ENCODE data around the gene FAIM. TPM values are rescaled to one million over a fixed set of nuclear protein-coding genes. Genes with fewer than 3 reads are reported as not detected.

The FAIM gene
- total and polyA plus RNA-seq, 2 experiments from 2014 or later, result 12.0 to 29.7 TPM

DNA sequence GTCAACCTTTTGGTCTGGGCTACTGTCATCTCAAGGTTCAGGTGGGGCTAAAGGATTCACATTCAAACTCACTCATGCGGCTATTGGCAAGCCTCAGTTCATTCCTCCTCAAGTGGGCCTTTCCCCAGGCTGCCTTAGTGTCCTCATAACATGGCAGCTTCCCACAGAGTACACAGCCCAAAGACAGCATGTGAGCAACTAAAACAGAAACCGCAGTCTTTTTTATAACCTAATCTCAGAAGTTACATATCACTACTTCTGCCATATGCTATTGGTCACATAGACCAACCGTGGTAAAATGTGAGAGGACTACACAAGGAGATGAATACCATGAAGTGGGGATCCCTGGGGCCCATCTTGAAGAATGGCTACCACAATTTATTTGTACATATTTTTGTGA lies 10.0 kb upstream of the FAIM start:
- Histone ChIP-seq H3K9me2 (ENCODE audit: insufficient read depth) (0 out of 2 replicates have a peak, but pooled peaks cover 4% of the 10 kb centered on the region), H3K4me2 (no peak overlapping the region), H3K79me2 (replicated peaks; ENCODE audit: insufficient read depth) (no peaks in the 10 kb centered on the region), H2AFZ (no peak overlapping the region), H3K27ac (ENCODE audit: low read depth) (no peak overlapping the region), H3K36me3 (ENCODE audit: insufficient read depth) (peaks cover 4% of the 10 kb centered on the region; the same call in 1 of the 2 replicates), H3K4me3 (no peak overlapping the region), H4K20me1 (replicated peaks; ENCODE audit: insufficient read depth) (no peaks in the 10 kb centered on the region), H3F3A (replicated peaks; ENCODE audit: low read depth) (no peaks in the 10 kb centered on the region), H3K4me1 (ENCODE audit: insufficient read depth) (peaks cover 11% of the 10 kb centered on the region), H3K27me3 (ENCODE audit: insufficient read depth) (no peaks in the 10 kb centered on the region)
- no peak overlapping the region for H3K27ac Mint-ChIP-seq
- peaks cover 7% of the 10 kb centered on the region for H3K27me3 Mint-ChIP-seq (ENCODE audit: insufficient read depth, low read depth, poor library complexity)
- no peak overlapping the region for H3K4me3 Mint-ChIP-seq
- peaks cover 14% of the 10 kb centered on the region; the same call in 2 of the 3 replicates for H3K4me1 Mint-ChIP-seq
- TF ChIP-seq CREB1 (CRISPR knock-in tag; IDR thresholded peaks at IDR 0.05; ENCODE audit: low read depth) (no peak), ZNF114 (CRISPR knock-in tag; IDR thresholded peaks at IDR 0.05) (no peak), JUNB (IDR thresholded peaks at IDR 0.05; ENCODE audit: unreplicated experiment) (no peak), NANOG (IDR thresholded peaks at IDR 0.05; ENCODE audit: borderline replicate concordance) (no peak), EZH2 (IDR thresholded peaks at IDR 0.05; ENCODE audit: low read depth, unreplicated experiment) (no peak), STAT1 (IDR thresholded peaks at IDR 0.05; ENCODE audit: unreplicated experiment) (no peak), ZNF331 (CRISPR knock-in tag; IDR thresholded peaks at IDR 0.05; ENCODE audit: low read depth) (no peak), POLR2AphosphoS5 (IDR thresholded peaks at IDR 0.05; ENCODE audit: low read depth) (no peak), EZH2phosphoT487 (IDR thresholded peaks at IDR 0.05; ENCODE audit: unreplicated experiment) (no peak)
- TF ChIP-seq, protein P1, sequence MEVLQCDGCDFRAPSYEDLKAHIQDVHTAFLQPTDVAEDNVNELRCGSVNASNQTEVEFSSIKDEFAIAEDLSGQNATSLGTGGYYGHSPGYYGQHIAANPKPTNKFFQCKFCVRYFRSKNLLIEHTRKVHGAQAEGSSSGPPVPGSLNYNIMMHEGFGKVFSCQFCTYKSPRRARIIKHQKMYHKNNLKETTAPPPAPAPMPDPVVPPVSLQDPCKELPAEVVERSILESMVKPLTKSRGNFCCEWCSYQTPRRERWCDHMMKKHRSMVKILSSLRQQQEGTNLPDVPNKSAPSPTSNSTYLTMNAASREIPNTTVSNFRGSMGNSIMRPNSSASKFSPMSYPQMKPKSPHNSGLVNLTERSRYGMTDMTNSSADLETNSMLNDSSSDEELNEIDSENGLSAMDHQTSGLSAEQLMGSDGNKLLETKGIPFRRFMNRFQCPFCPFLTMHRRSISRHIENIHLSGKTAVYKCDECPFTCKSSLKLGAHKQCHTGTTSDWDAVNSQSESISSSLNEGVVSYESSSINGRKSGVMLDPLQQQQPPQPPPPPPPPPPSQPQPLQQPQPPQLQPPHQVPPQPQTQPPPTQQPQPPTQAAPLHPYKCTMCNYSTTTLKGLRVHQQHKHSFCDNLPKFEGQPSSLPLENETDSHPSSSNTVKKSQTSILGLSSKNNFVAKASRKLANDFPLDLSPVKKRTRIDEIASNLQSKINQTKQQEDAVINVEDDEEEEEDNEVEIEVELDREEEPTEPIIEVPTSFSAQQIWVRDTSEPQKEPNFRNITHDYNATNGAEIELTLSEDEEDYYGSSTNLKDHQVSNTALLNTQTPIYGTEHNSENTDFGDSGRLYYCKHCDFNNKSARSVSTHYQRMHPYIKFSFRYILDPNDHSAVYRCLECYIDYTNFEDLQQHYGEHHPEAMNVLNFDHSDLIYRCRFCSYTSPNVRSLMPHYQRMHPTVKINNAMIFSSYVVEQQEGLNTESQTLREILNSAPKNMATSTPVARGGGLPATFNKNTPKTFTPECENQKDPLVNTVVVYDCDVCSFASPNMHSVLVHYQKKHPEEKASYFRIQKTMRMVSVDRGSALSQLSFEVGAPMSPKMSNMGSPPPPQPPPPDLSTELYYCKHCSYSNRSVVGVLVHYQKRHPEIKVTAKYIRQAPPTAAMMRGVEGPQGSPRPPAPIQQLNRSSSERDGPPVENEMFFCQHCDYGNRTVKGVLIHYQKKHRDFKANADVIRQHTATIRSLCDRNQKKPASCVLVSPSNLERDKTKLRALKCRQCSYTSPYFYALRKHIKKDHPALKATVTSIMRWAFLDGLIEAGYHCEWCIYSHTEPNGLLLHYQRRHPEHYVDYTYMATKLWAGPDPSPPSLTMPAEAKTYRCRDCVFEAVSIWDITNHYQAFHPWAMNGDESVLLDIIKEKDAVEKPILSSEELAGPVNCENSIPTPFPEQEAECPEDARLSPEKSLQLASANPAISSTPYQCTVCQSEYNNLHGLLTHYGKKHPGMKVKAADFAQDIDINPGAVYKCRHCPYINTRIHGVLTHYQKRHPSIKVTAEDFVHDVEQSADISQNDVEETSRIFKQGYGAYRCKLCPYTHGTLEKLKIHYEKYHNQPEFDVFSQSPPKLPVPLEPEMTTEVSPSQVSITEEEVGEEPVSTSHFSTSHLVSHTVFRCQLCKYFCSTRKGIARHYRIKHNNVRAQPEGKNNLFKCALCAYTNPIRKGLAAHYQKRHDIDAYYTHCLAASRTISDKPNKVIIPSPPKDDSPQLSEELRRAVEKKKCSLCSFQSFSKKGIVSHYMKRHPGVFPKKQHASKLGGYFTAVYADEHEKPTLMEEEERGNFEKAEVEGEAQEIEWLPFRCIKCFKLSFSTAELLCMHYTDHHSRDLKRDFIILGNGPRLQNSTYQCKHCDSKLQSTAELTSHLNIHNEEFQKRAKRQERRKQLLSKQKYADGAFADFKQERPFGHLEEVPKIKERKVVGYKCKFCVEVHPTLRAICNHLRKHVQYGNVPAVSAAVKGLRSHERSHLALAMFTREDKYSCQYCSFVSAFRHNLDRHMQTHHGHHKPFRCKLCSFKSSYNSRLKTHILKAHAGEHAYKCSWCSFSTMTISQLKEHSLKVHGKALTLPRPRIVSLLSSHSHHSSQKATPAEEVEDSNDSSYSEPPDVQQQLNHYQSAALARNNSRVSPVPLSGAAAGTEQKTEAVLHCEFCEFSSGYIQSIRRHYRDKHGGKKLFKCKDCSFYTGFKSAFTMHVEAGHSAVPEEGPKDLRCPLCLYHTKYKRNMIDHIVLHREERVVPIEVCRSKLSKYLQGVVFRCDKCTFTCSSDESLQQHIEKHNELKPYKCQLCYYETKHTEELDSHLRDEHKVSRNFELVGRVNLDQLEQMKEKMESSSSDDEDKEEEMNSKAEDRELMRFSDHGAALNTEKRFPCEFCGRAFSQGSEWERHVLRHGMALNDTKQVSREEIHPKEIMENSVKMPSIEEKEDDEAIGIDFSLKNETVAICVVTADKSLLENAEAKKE (CRISPR knock-in tag; IDR thresholded peaks at IDR 0.05), result no peak
- TF ChIP-seq, protein P2, sequence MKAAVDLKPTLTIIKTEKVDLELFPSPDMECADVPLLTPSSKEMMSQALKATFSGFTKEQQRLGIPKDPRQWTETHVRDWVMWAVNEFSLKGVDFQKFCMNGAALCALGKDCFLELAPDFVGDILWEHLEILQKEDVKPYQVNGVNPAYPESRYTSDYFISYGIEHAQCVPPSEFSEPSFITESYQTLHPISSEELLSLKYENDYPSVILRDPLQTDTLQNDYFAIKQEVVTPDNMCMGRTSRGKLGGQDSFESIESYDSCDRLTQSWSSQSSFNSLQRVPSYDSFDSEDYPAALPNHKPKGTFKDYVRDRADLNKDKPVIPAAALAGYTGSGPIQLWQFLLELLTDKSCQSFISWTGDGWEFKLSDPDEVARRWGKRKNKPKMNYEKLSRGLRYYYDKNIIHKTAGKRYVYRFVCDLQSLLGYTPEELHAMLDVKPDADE (IDR thresholded peaks at IDR 0.05), result no peak
- TF ChIP-seq, protein P3, sequence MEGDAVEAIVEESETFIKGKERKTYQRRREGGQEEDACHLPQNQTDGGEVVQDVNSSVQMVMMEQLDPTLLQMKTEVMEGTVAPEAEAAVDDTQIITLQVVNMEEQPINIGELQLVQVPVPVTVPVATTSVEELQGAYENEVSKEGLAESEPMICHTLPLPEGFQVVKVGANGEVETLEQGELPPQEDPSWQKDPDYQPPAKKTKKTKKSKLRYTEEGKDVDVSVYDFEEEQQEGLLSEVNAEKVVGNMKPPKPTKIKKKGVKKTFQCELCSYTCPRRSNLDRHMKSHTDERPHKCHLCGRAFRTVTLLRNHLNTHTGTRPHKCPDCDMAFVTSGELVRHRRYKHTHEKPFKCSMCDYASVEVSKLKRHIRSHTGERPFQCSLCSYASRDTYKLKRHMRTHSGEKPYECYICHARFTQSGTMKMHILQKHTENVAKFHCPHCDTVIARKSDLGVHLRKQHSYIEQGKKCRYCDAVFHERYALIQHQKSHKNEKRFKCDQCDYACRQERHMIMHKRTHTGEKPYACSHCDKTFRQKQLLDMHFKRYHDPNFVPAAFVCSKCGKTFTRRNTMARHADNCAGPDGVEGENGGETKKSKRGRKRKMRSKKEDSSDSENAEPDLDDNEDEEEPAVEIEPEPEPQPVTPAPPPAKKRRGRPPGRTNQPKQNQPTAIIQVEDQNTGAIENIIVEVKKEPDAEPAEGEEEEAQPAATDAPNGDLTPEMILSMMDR (conservative IDR thresholded peaks at IDR 0.05; ENCODE audit: low read depth in 2 of 2), result no peak
- TF ChIP-seq, protein P4, sequence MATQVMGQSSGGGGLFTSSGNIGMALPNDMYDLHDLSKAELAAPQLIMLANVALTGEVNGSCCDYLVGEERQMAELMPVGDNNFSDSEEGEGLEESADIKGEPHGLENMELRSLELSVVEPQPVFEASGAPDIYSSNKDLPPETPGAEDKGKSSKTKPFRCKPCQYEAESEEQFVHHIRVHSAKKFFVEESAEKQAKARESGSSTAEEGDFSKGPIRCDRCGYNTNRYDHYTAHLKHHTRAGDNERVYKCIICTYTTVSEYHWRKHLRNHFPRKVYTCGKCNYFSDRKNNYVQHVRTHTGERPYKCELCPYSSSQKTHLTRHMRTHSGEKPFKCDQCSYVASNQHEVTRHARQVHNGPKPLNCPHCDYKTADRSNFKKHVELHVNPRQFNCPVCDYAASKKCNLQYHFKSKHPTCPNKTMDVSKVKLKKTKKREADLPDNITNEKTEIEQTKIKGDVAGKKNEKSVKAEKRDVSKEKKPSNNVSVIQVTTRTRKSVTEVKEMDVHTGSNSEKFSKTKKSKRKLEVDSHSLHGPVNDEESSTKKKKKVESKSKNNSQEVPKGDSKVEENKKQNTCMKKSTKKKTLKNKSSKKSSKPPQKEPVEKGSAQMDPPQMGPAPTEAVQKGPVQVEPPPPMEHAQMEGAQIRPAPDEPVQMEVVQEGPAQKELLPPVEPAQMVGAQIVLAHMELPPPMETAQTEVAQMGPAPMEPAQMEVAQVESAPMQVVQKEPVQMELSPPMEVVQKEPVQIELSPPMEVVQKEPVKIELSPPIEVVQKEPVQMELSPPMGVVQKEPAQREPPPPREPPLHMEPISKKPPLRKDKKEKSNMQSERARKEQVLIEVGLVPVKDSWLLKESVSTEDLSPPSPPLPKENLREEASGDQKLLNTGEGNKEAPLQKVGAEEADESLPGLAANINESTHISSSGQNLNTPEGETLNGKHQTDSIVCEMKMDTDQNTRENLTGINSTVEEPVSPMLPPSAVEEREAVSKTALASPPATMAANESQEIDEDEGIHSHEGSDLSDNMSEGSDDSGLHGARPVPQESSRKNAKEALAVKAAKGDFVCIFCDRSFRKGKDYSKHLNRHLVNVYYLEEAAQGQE (IDR thresholded peaks at IDR 0.05; ENCODE audit: unreplicated experiment), result no peak
- peaks cover 32% of the 10 kb centered on the region for H3K9me3 Mint-ChIP-seq
- DNase-seq (ENCODE audit: low spot score) (no peak), ATAC-seq (no peak)
- peaks cover 18% of the 10 kb centered on the region; the same call in 2 of the 3 replicates for H3K36me3 Mint-ChIP-seq (ENCODE audit: low read depth)

Data from GM23338 (cell line).